H1 (cell line): ENCODE results near the gene DCBLD1. TPM values are rescaled to one million over a fixed set of nuclear protein-coding genes. Genes with fewer than 3 reads are reported as not detected.

Source experiments
- CTCF ChIA-PET: fragments of 300-600 bp; sonication (Branson Sonifier 250); formaldehyde crosslinking; loops from one replicate; lab custom pipeline; 2021; ENCODE audit not compliant: partially characterized antibody; lab: Charles Lee
- POLR2A ChIA-PET: fragments of 300-600 bp; sonication (Branson Sonifier 250); formaldehyde crosslinking; loops from one replicate; lab custom pipeline; 2021; ENCODE audit warnings: inconsistent platforms; ENCODE audit not compliant: partially characterized antibody; lab: Charles Lee
- DNase-seq, 2 experiments: peaks; one replicate each; pipeline versions ENCODE4 v3.0.0 to v3.0.0-alpha.2; 2010 to 2022; ENCODE audit warnings: low spot score in 2 of 2, low read depth in 1 of 2, mixed read lengths in 1 of 2
- FAIRE-seq: peaks from 2 replicates; lab custom pipeline; 2011; peaks lifted over from hg19 to GRCh38; lab: Jason Lieb, UNC
- H2AFZ ChIP-seq: 2 replicates; pipeline ENCODE4 v1.8.1; 2012; ENCODE audit warnings: low read length, inconsistent platforms
- H2AK5ac ChIP-seq: 2 replicates; pipeline ENCODE4 v1.6.1; 2013; ENCODE audit warnings: low read depth, low read length
- H2BK120ac ChIP-seq: replicated peaks from 2 replicates; pipeline ENCODE3; 2013; ENCODE audit warnings: low read depth, low read length, inconsistent platforms
- H2BK12ac ChIP-seq: 2 replicates; pipeline ENCODE4 v1.6.1; 2013; ENCODE audit warnings: low read depth, low read length
- H2BK15ac ChIP-seq: 2 replicates; pipeline ENCODE4 v1.6.1; 2013; ENCODE audit warnings: low read length
- H2BK20ac ChIP-seq: 2 replicates; pipeline ENCODE4 v1.6.1; 2013; ENCODE audit warnings: low read length
- H2BK5ac ChIP-seq: 2 replicates; pipeline ENCODE4 v1.6.1; 2013; ENCODE audit warnings: low read depth, low read length
- H3K14ac ChIP-seq: 2 replicates; pipeline ENCODE4 v1.6.1; 2013; ENCODE audit warnings: inconsistent platforms; ENCODE audit not compliant: insufficient read length
- H3K18ac ChIP-seq: 2 replicates; pipeline ENCODE4 v1.6.1; 2013; ENCODE audit warnings: low read length; ENCODE audit errors: extremely low read depth
- H3K23ac ChIP-seq: 2 replicates; pipeline ENCODE4 v1.6.1; 2013; ENCODE audit warnings: inconsistent platforms; ENCODE audit not compliant: insufficient read length
- H3K23me2 ChIP-seq: 2 replicates; pipeline ENCODE4 v1.6.1; 2013; ENCODE audit warnings: low read depth, low read length
- H3K27ac ChIP-seq: 2 replicates; pipeline ENCODE4 v1.6.1; 2011; ENCODE audit warnings: low read depth, low read length, inconsistent platforms
- H3K27me3 ChIP-seq, 4 experiments: replicated peaks in 1 of 4; 1 replicate in 1 of 4; 2 replicates in 3 of 4; pipeline versions ENCODE4 v1.6.1 to v1.8.1; 2011 to 2013; ENCODE audit warnings: low read length in 3 of 4, mild to moderate bottlenecking in 3 of 4, inconsistent platforms in 2 of 4, mixed read lengths in 2 of 4, moderate library complexity in 1 of 4; ENCODE audit not compliant: control insufficient read depth in 3 of 4, insufficient read depth in 3 of 4; ENCODE audit errors: extremely low read depth in 1 of 4
- H3K36me3 ChIP-seq, 4 experiments: 2 replicates each; pipeline versions ENCODE4 v1.6.1 to v1.8.1; 2011 to 2013; ENCODE audit warnings: mild to moderate bottlenecking in 4 of 4, low read length in 3 of 4, moderate library complexity in 2 of 4, control low read depth in 1 of 4, inconsistent platforms in 1 of 4; ENCODE audit not compliant: insufficient read depth in 4 of 4, control insufficient read depth in 2 of 4
- H3K4ac ChIP-seq: replicated peaks from 2 replicates; pipeline ENCODE3; 2013; ENCODE audit warnings: low read length, low read depth, mixed read lengths, inconsistent platforms; ENCODE audit not compliant: insufficient read length
- H3K4me1 ChIP-seq, 4 experiments: replicated peaks in 1 of 4; 1 replicate in 1 of 4; 2 replicates in 3 of 4; pipeline versions ENCODE4 v1.6.1 to v1.8.1; 2011 to 2013; ENCODE audit warnings: low read length in 3 of 4, inconsistent platforms in 2 of 4, mixed read lengths in 1 of 4; ENCODE audit not compliant: insufficient read depth in 4 of 4, control insufficient read depth in 3 of 4
- H3K4me2 ChIP-seq, 2 experiments: 2 replicates each; pipeline versions ENCODE4 v1.6.1 to v1.8.1; 2011 to 2013; ENCODE audit warnings: low read depth in 2 of 2, low read length in 2 of 2, control low read depth in 1 of 2, inconsistent platforms in 1 of 2, mild to moderate bottlenecking in 1 of 2; ENCODE audit not compliant: insufficient read depth in 1 of 2
- H3K4me3 ChIP-seq, 4 experiments: fragments of 200-600, 300-600 bp in 1 of 4; sonication (generic), shearing (Covaris generic), sonication (Bioruptor Twin) in 1 of 4; 2 replicates each; pipeline versions ENCODE4 v1.5.1 to v1.8.1; 2011 to 2016; ENCODE audit warnings: low read length in 4 of 4, low read depth in 3 of 4, control low read depth in 2 of 4, inconsistent platforms in 2 of 4, mild to moderate bottlenecking in 2 of 4, mixed read lengths in 1 of 4, moderate library complexity in 1 of 4; ENCODE audit not compliant: insufficient read depth in 2 of 4; ENCODE audit errors: extremely low read depth in 1 of 4
- H3K56ac ChIP-seq: replicated peaks from 2 replicates; pipeline ENCODE3; 2013; ENCODE audit warnings: low read depth, mild to moderate bottlenecking, mixed read lengths, low read length, inconsistent platforms; ENCODE audit not compliant: insufficient read length
- H3K79me1 ChIP-seq: 2 replicates; pipeline ENCODE4 v1.6.1; 2013; ENCODE audit warnings: low read depth, low read length, control low read depth
- H3K79me2 ChIP-seq, 2 experiments: 2 replicates each; pipeline versions ENCODE4 v1.6.1 to v1.8.1; 2012 to 2013; ENCODE audit warnings: low read length in 2 of 2, mild to moderate bottlenecking in 2 of 2, inconsistent platforms in 1 of 2; ENCODE audit not compliant: insufficient read depth in 2 of 2, control insufficient read depth in 1 of 2
- H3K9ac ChIP-seq, 4 experiments: replicated peaks in 1 of 4; 1 replicate in 1 of 4; 2 replicates in 3 of 4; pipeline versions ENCODE4 v1.6.1 to v1.8.1; 2011 to 2013; ENCODE audit warnings: low read depth in 3 of 4, low read length in 3 of 4, control low read depth in 2 of 4, mild to moderate bottlenecking in 2 of 4, moderate library complexity in 2 of 4, inconsistent platforms in 1 of 4; ENCODE audit errors: extremely low read depth in 1 of 4
- H3K9me3 ChIP-seq, 2 experiments: 2 replicates each; pipeline versions ENCODE4 v1.6.1 to v1.8.1; 2012 to 2013; ENCODE audit warnings: mild to moderate bottlenecking in 2 of 2, moderate library complexity in 2 of 2, control low read depth in 1 of 2, inconsistent platforms in 1 of 2, low read depth in 1 of 2, low read length in 1 of 2, mixed read lengths in 1 of 2; ENCODE audit not compliant: insufficient read depth in 2 of 2
- H4K20me1 ChIP-seq, 2 experiments: replicated peaks in 1 of 2; 2 replicates each; pipeline versions ENCODE3 to v1.8.1; 2011 to 2013; ENCODE audit warnings: inconsistent platforms in 2 of 2, low read length in 2 of 2, mild to moderate bottlenecking in 1 of 2; ENCODE audit not compliant: insufficient read depth in 2 of 2, control insufficient read depth in 1 of 2
- H4K5ac ChIP-seq: 2 replicates; pipeline ENCODE4 v1.6.1; 2013; ENCODE audit warnings: low read length, low read depth, mixed read lengths, inconsistent platforms; ENCODE audit not compliant: insufficient read length
- H4K8ac ChIP-seq: 2 replicates; pipeline ENCODE4 v1.8.0; 2013; ENCODE audit warnings: mild to moderate bottlenecking, moderate library complexity, low read length, inconsistent platforms; ENCODE audit not compliant: insufficient read depth; ENCODE audit errors: extremely low read depth
- H4K91ac ChIP-seq: replicated peaks from 2 replicates; pipeline ENCODE3; 2013; ENCODE audit warnings: low read length, mixed read lengths, inconsistent platforms; ENCODE audit not compliant: insufficient read length
- ASH2L ChIP-seq: fragments of 200-600, 300-600 bp; sonication (generic); IDR thresholded peaks from one replicate; pipeline ENCODE4 v1.7.1; 2017; ENCODE audit warnings: low read length
- CBX8 ChIP-seq: fragments of 300-800, 300-1000 bp; sonication (generic); IDR thresholded peaks from 2 replicates; pipeline ENCODE4 v1.7.1; 2016; ENCODE audit warnings: low read depth, low read length, borderline replicate concordance
- E2F6 ChIP-seq: IDR thresholded peaks from 2 replicates; pipeline ENCODE4 v1.6.1; 2012; ENCODE audit warnings: inconsistent platforms
- GTF2F1 ChIP-seq: IDR thresholded peaks from 2 replicates; pipeline ENCODE4 v1.6.1; 2012; ENCODE audit warnings: low read depth, low read length, improper control_type of control experiment, borderline replicate concordance
- HDAC6 ChIP-seq: IDR thresholded peaks from one replicate; pipeline ENCODE4 v1.7.1; 2012; ENCODE audit warnings: low read depth, mild to moderate bottlenecking, inconsistent platforms, low read length, moderate library complexity
- KDM5A ChIP-seq: fragments of 200-600 bp; IDR thresholded peaks from 2 replicates; pipeline ENCODE4 v1.7.1; 2012; ENCODE audit warnings: mild to moderate bottlenecking, low read length, inconsistent platforms, mixed read lengths
- NRF1 ChIP-seq: IDR thresholded peaks from 2 replicates; pipeline ENCODE4 v1.6.1; 2011; ENCODE audit warnings: mild to moderate bottlenecking, low read depth, low read length, improper control_type of control experiment
- POLR2AphosphoS5 ChIP-seq: IDR thresholded peaks from 2 replicates; pipeline ENCODE4 v1.6.1; 2011; ENCODE audit warnings: low read depth, low read length
- RNF2 ChIP-seq: fragments of 200-900, 300-1000 bp; sonication (generic); IDR thresholded peaks from 2 replicates; pipeline ENCODE4 v1.7.1; 2016; ENCODE audit warnings: borderline replicate concordance, low read depth, mild to moderate bottlenecking, antibody characterized with exemption, low read length; ENCODE audit not compliant: poor library complexity, severe bottlenecking; ENCODE audit errors: missing control alignments
- SAP30 ChIP-seq: fragments of 300-600 bp; sonication (generic); IDR thresholded peaks from 2 replicates; pipeline ENCODE4 v1.7.1; 2012; ENCODE audit warnings: low read length, moderate library complexity, mild to moderate bottlenecking, inconsistent platforms; ENCODE audit not compliant: insufficient read depth, insufficient replicate concordance
- YY1 ChIP-seq: IDR thresholded peaks from 2 replicates; pipeline ENCODE4 v1.6.1; 2011; ENCODE audit warnings: low read depth, mild to moderate bottlenecking, low read length
- WGBS, 2 experiments: shearing (Covaris generic) in 1 of 2; methylation state at CpG; one replicate each; pipeline versions ENCODE4 v1.1.6 to v1.1.7; 2013 to 2015; ENCODE audit warnings: low lambda C conversion rate in 2 of 2, mixed read lengths in 2 of 2, inconsistent platforms in 1 of 2, low coverage in 1 of 2, missing lambda C conversion rate in 1 of 2; ENCODE audit not compliant: insufficient replicate concordance in 2 of 2, insufficient coverage in 1 of 2, insufficient read length in 1 of 2; ENCODE audit errors: extremely low coverage in 1 of 2, missing lambda C conversion rate in 1 of 2; 5-methylcytosine and 5-hydroxymethylcytosine counted together
- polyA plus RNA-seq, 7 experiments: library from polyadenylated mRNA; depleted of rRNA in 3 of 7; stranded (reverse) in 5 of 7; unstranded in 2 of 7; fragments of >200 nt in 5 of 7; fragments of 200-250 nt in 2 of 7; gene quantifications; 1 replicate in 5 of 7; 2 replicates in 1 of 7; 4 replicates in 1 of 7; pipeline versions ENCODE4 v1.2.1 to v1.2.3, GENCODE V29; 2011 to 2013; ENCODE audit warnings: missing spikeins in 2 of 7, mixed read lengths in 2 of 7
- total RNA-seq: library from RNA; stranded (reverse); fragmentation: NEBNext Ultra II Directional; extraction: Animal tissue kit (Norgen Biotek cat#: 25700); gene quantifications from 2 replicates; pipeline ENCODE4 v1.2.1, GENCODE V29; 2021

The DCBLD1 gene
- total and polyA plus RNA-seq, 2 of the 8 experiments (the other 6 are each of a cell fraction or from before 2014, with no cell fraction given), result 3.9 to 11.2 TPM

- FAIRE-seq, result no peak
- Histone ChIP-seq H3K79me1 (no peaks in the 10 kb centered on the region), H3K27ac (no peak overlapping the region), H2BK12ac (no peak overlapping the region), H4K91ac (no peak overlapping the region), H4K5ac (no peak overlapping the region), H2AK5ac (no peak overlapping the region), H3K14ac (no peak overlapping the region), H3K36me3 (no peaks in the 10 kb centered on the region), H2AFZ (no peak overlapping the region), H3K79me2 (no peaks in the 10 kb centered on the region), H3K56ac (no peak overlapping the region), H3K4me3 (no peak overlapping the region), H3K27me3 (no peaks in the 10 kb centered on the region), H2BK5ac (no peak overlapping the region), H2BK20ac (no peak overlapping the region), H3K23ac (no peak overlapping the region), H3K4me2 (no peak overlapping the region), H2BK120ac (no peak overlapping the region), H3K9me3 (no peaks in the 10 kb centered on the region), H3K9ac (no peak overlapping the region), H3K18ac (no peak overlapping the region), H3K23me2 (no peaks in the 10 kb centered on the region), H3K4me1 (peaks cover 0 to 5% (median 0%) of the 10 kb centered on the region in 4 experiments; a peak in 2 of 7 replicates), H3K4ac (no peak overlapping the region), H4K20me1 (no peaks in the 10 kb centered on the region), H4K8ac (no peak overlapping the region), H2BK15ac (no peak overlapping the region)
- CTCF ChIA-PET, result interaction anchor here (2.0 kb wide), 1 partner anchor 59 kb away, joined by 5 read pairs; no protein-coding TSS in a partner anchor
- POLR2A ChIA-PET, result no interaction called here
- WGBS, 2 experiments, result 80% methylated on average over 4 of the region's 4 CpGs; no CpG with 5 or more reads in 1 of the 2 experiments
- no peak for DNase-seq
- no peak for TF ChIP-seq E2F6
- TF ChIP-seq SAP30, result no peak
- TF ChIP-seq NRF1, result no peak
- no peak for TF ChIP-seq ASH2L
- TF ChIP-seq YY1, result no peak
- TF ChIP-seq HDAC6, result no peak
- TF ChIP-seq KDM5A, result no peak
- no peak for TF ChIP-seq POLR2AphosphoS5
- no peak for TF ChIP-seq RNF2
- TF ChIP-seq GTF2F1, result no peak
- no peak for TF ChIP-seq CBX8
Observed at GRCh38 chr6:117508450-117508971, 26.0 kb downstream of the DCBLD1 start.
